Esophagus (tissue), 2 donors: ENCODE data around the gene MPP3. TPM values are rescaled to one million over a fixed set of nuclear protein-coding genes. Genes with fewer than 3 reads are reported as not detected.
"Not testable (repeated sequence)": the region's sequence is repeated elsewhere in the genome, so short reads cannot be mapped to it uniquely, and the experiment has no call there.

Experiments
- H3K27ac ChIP-seq, 2 donors: one replicate each; pipeline ENCODE4 v1.5.1; 2013; ENCODE audit warnings: low read depth in 2 of 2, mild to moderate bottlenecking in 2 of 2, inconsistent platforms in 1 of 2, low read length in 1 of 2, moderate library complexity in 1 of 2
- H3K27me3 ChIP-seq, 2 donors: one replicate each; pipeline ENCODE4 v1.6.1; 2013; ENCODE audit warnings: low read length in 2 of 2, control low read depth in 1 of 2, mild to moderate bottlenecking in 1 of 2; ENCODE audit not compliant: insufficient read depth in 2 of 2, control insufficient read depth in 1 of 2
- H3K36me3 ChIP-seq, 2 donors: one replicate each; pipeline ENCODE4 v1.6.1; 2013; ENCODE audit warnings: low read length in 1 of 2; ENCODE audit not compliant: control insufficient read depth in 2 of 2, insufficient read depth in 2 of 2
- H3K4me1 ChIP-seq, 2 donors: one replicate each; pipeline ENCODE4 v1.6.1; 2013; ENCODE audit warnings: low read length in 1 of 2; ENCODE audit not compliant: control insufficient read depth in 2 of 2, insufficient read depth in 2 of 2
- H3K4me3 ChIP-seq, 2 donors: one replicate each; pipeline ENCODE4 v1.5.1; 2013; ENCODE audit warnings: low read length in 2 of 2, mild to moderate bottlenecking in 2 of 2, low read depth in 1 of 2, moderate library complexity in 1 of 2
- H3K9me3 ChIP-seq, 2 donors: one replicate each; pipeline ENCODE4 v1.6.1; 2013; ENCODE audit warnings: mild to moderate bottlenecking in 2 of 2, low read depth in 1 of 2, low read length in 1 of 2, moderate library complexity in 1 of 2; ENCODE audit not compliant: control insufficient read depth in 2 of 2, insufficient read depth in 1 of 2
- WGBS, 2 donors: extraction: QIAGEN DNeasy Blood & Tissue Kit; methylation state at CpG; one replicate each; pipeline ENCODE4 v1.1.7; 2013; 5-methylcytosine and 5-hydroxymethylcytosine counted together
- polyA plus RNA-seq, 2 donors: library from polyadenylated mRNA; stranded (reverse); fragments of 200-250 nt; gene quantifications; one replicate each; pipeline ENCODE4 v1.2.3, GENCODE V29; 2013
- donor health status: healthy with polysubstance abuse.
- donor health status: Bipolar disorder and iron deficiency.

Gene MPP3
- polyA plus RNA-seq, 2 donors: 5.6 to 9.6 TPM

DNA sequence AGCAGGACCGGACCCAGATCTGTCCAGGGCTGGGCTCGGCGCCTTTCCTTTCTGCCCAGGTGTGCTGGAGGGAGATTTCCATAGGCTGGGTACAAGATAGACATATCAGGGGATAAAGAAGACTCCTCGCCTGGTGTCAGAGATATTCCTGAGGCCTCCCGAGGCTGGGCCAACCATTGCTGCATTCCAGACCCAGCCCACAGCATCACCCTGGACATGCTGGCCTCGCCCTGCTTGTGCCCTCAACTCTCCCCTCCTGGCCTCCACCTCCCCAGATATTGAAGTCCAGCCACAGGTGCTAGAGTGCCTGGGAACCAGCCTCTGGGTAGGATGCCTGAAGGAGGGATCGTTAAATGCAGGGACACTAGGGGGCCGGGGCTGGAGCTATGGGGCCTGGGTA is 16.2 kb upstream of the MPP3 start:
- Histone ChIP-seq H3K27ac (no peak overlapping the region), H3K36me3 (no peaks in the 10 kb centered on the region), H3K9me3 (no peaks in the 10 kb centered on the region), H3K27me3 (no peaks in the 10 kb centered on the region), H3K4me3 (no peak overlapping the region), H3K4me1 (no peaks in the 10 kb centered on the region)
- WGBS, 2 donors: 91 to 93% methylated on average over 8 of the region's 8 CpGs

- H3K9me3 ChIP-seq: no peaks in the 10 kb centered on the region
- 89 to 90% methylated on average over 10 of the region's 10 CpGs for WGBS, 2 donors
- no peak overlapping the region for H3K27ac ChIP-seq
- H3K4me1 ChIP-seq: no peaks in the 10 kb centered on the region
- no peak overlapping the region for H3K4me3 ChIP-seq
- no peaks in the 10 kb centered on the region for H3K27me3 ChIP-seq
- H3K36me3 ChIP-seq: no peaks in the 10 kb centered on the region
Observed at GRCh38 chr17:43848601-43849000, 15.7 kb upstream of the MPP3 start.

DNA sequence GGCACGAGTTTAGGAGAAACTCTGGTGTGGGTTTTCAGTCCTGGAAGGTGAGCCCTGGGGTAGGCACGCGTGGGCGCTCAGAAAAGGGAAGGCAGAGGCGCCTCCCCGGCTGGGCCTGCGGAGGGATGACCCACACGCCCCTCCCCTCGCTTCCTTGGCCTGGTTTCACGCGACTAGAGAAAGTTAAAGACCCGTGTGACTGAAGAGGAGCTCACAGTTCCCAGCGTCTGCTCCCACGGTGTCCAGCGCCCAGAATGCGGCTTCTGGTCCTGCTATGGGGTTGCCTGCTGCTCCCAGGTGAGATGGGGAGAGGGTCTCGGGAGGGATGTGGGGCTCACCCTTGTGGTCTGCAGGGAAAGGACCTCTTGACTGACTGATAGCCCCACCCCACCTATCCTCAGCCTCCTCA is 14.0 kb upstream of the MPP3 start, which contains the start of gene CD300LG:
TSS of gene CD300LG (plus strand) at position 214 of the 409 bp plus-strand sequence. CDS start at position 255, 41 bp downstream.
- Histone ChIP-seq H3K36me3 (no peaks in the 10 kb centered on the region), H3K4me1 (no peaks in the 10 kb centered on the region), H3K27ac (no peak within 1 kb of the TSS)

DNA sequence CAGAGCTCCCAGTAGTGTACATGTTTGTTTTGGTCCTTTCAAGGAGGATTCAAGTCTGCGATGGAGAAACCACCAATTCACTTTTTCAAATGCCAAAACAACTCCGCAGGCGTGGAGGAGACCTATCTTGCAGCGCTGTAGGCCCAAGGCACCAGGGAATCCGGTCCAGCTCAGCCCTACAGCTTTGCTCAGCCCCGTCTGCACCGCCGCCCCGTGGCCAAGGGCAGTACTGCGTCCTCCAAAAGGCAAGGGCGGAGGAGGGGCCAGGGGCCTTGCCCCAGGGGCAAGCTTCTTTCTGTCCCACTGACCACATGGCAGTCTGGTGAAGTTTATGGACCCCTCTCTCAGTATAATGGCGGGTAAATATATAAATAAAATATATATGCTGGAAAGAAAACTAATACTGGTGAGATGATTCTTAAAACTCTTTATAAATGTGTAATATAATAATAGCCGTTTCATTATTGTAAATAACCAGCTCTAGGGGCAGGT is 13.3 kb upstream of the MPP3 start:
- no peaks in the 10 kb centered on the region for H3K36me3 ChIP-seq
- no peak overlapping the region for H3K4me3 ChIP-seq
- H3K4me1 ChIP-seq: no peaks in the 10 kb centered on the region
- no peak overlapping the region for H3K27ac ChIP-seq
- H3K27me3 ChIP-seq: no peaks in the 10 kb centered on the region
- WGBS, 2 donors: 10 to 11% methylated on average over 13 of the region's 13 CpGs
- no peaks in the 10 kb centered on the region for H3K9me3 ChIP-seq

More for the DNA sequence above, 14.0 kb upstream of the MPP3 start, which contains the start of gene CD300LG:
- WGBS, 2 donors: 32 to 37% methylated on average over 17 of the region's 17 CpGs
- H3K9me3 ChIP-seq: no peaks in the 10 kb centered on the region
- no peak within 1 kb of the TSS for H3K4me3 ChIP-seq
- H3K27me3 ChIP-seq: no peaks in the 10 kb centered on the region

- peaks cover 0 to 2% of the 10 kb centered on the region in 2 donors for H3K4me1 ChIP-seq
- no peak overlapping the region for H3K4me3 ChIP-seq
- no peaks in the 10 kb centered on the region for H3K36me3 ChIP-seq
- WGBS, 2 donors: 57 to 60% methylated on average over 4 of the region's 4 CpGs
- H3K27ac ChIP-seq: no peak overlapping the region
- H3K27me3 ChIP-seq: no peaks in the 10 kb centered on the region
- no peaks in the 10 kb centered on the region for H3K9me3 ChIP-seq
Observed at GRCh38 chr17:43845766-43846165, 12.8 kb upstream of the MPP3 start.

- H3K9me3 ChIP-seq: no peaks in the 10 kb centered on the region
- peaks cover 2 to 4% of the 10 kb centered on the region in 2 donors for H3K4me1 ChIP-seq
- H3K27ac ChIP-seq: no peak overlapping the region
- H3K27me3 ChIP-seq: no peaks in the 10 kb centered on the region
- WGBS, 2 donors: 82 to 89% methylated on average over 5 of the region's 5 CpGs
- no peak overlapping the region for H3K4me3 ChIP-seq
- no peaks in the 10 kb centered on the region for H3K36me3 ChIP-seq
Observed at GRCh38 chr17:43844241-43844640, 11.3 kb upstream of the MPP3 start.

DNA sequence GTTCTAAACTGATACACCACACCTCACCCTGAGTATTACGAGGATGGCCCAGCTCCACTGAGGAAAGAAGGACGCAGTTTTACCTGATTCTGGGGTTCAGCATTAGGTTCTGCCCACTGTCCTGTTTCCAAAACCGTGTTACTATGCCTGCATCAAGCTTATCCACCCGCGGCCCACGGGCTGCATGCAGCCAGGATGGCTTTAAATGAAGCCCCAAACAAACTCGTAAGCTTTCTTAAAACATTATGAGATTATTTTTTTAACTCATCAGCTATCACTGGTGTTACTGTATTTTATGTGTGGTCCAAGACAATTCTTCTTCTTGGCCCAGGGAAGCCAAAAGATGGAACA is 10.0 kb upstream of the MPP3 start:
- H3K27ac ChIP-seq: no peak overlapping the region
- H3K27me3 ChIP-seq: no peaks in the 10 kb centered on the region
- H3K4me1 ChIP-seq: peaks cover 2 to 4% of the 10 kb centered on the region in 2 donors
- 65 to 72% methylated on average over 7 of the region's 7 CpGs for WGBS, 2 donors
- no peaks in the 10 kb centered on the region for H3K36me3 ChIP-seq
- no peak overlapping the region for H3K4me3 ChIP-seq
- H3K9me3 ChIP-seq: no peaks in the 10 kb centered on the region

DNA sequence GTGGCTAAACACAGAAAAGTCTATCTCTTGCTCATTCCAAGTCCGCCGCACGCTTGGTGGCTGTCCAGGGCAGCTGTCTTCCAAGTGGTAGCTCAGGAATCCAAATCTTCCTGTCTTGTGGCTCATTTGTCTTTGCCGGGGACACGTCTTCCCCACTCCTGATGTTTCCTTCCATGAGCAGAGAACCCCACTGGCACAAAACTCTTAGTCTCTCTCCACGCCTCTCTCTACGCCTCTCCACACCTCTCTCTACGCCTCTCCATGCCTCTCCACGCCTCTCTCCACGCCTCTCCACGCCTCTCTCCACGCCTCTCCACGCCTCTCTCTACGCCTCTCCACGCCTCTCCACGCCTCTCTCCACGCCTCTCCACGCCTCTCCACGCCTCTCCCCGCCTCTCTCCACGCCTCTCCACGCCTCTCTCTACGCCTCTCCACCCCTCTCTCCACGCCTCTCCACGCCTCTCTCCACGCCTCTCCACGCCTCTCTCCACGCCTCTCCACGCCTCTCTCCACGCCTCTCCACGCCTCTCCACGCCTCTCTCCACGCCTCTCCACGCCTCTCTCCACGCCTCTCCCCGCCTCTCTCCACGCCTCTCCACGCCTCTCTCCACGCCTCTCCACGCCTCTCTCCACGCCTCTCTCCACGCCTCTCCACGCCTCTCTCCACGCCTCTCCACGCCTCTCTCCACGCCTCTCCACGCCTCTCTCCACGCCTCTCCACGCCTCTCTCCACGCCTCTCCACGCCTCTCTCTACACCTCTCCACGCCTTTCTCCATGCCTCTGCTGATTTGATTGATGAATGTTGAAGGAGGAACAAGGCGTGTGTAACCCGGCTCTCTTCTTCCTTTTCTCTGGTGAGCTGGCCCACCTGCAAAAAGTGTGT is 9.4 kb upstream of the MPP3 start:
- 77 to 82% methylated on average over 42 to 54 of the region's 54 CpGs for WGBS, 2 donors
- not testable (repeated sequence) for H3K27me3 ChIP-seq, H3K9me3 ChIP-seq, H3K4me3 ChIP-seq, H3K36me3 ChIP-seq, H3K27ac ChIP-seq, H3K4me1 ChIP-seq

DNA sequence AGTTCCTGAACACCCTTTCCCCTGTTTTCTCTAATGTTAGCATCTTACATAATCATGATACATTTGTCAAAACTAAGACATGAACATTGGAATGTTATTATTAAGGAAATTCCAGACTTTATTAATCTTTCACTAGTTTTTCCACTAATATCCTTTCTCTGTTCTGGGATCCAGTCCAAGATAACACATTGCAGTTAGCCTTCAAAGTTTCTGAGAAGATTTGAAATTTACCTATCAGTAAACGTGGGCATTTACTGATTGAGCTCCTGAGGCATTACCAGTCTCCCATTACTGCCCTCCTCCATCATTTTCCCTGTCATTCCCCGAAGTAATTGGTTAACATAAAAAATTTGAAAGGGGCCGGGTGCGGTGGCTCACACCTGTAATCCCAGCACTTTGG is 8.3 kb upstream of the MPP3 start:
- H3K36me3 ChIP-seq: no peaks in the 10 kb centered on the region
- H3K4me1 ChIP-seq: peaks cover 2 to 4% of the 10 kb centered on the region in 2 donors
- H3K9me3 ChIP-seq: no peaks in the 10 kb centered on the region
- no peak overlapping the region for H3K4me3 ChIP-seq
- H3K27me3 ChIP-seq: no peaks in the 10 kb centered on the region
- 49 to 64% methylated on average over 4 of the region's 4 CpGs for WGBS, 2 donors
- no peak overlapping the region for H3K27ac ChIP-seq

- Histone ChIP-seq H3K27me3 (no peaks in the 10 kb centered on the region), H3K4me1 (peaks cover 2 to 4% of the 10 kb centered on the region in 2 donors), H3K36me3 (no peaks in the 10 kb centered on the region), H3K9me3 (no peaks in the 10 kb centered on the region), H3K4me3 (no peak overlapping the region), H3K27ac (no peak overlapping the region)
- 51 to 61% methylated on average over 4 of the region's 4 CpGs for WGBS, 2 donors
Observed at GRCh38 chr17:43840814-43841213, 7.9 kb upstream of the MPP3 start.
